Stimulated activated CD8-positive, alpha-beta memory T cell treated with anti-CD3 and anti-CD28 coated beads, Interleukin-15, amount 100 ng/mL, for 4 hours (primary cell): ENCODE results near the gene RNASEL.

ENCODE experiments used
- DNase-seq, 2 donors: peaks; one replicate each; pipeline ENCODE4 v3.0.0-alpha.2; 2020; ENCODE audit warnings: low read depth in 2 of 2

The RNASEL gene

DNA sequence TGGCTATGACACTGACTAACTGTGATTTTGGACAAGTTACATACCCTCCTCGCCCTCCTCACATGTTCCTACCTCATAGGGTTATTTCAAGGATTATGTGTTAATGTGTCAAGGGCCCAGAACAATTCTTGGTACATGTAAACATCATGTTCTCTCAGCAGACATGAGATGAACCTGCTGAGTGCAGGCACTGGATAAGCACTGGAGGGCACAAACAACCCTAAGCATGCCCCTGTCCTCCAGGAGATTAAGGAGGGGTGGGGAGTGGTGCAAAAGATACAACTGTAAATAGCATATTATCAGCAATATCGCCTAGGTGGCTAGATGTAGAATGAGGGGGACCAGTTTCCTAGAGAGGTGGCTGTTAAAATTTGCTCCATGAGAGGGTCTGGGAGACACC lies 32.9 kb upstream of the RNASEL start:
- DNase-seq = no peak

DNA sequence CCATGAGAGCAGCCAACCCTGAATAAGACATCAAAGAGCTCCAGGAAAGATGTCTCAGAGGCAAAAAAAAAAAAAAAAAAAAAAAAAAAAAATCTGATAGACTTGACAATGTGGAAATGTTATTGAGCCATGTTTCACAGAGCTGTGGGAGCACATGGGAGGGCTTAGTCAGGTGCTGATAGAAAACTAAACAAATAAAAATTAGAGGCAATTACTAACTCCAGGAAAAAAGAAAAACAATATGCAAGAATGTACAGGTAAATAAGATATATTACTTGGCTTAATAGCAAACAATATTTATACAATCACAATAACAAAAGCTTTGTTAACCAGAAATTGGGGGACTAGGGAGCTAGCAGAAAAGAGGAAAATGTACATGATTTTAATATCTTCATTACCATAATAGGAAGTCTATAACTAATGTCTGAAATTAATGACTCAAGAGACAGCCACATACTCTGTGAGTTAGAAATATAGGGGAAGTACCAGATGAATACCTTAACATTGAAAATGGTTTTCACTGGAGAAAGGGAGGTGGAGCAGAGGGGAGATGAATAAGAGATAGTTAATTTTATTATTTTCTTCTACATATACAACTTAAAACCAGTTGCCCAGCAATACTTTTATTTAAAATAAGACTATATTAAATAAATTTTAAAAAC lies 32.0 kb upstream of the RNASEL start:
- no peak for DNase-seq

DNA sequence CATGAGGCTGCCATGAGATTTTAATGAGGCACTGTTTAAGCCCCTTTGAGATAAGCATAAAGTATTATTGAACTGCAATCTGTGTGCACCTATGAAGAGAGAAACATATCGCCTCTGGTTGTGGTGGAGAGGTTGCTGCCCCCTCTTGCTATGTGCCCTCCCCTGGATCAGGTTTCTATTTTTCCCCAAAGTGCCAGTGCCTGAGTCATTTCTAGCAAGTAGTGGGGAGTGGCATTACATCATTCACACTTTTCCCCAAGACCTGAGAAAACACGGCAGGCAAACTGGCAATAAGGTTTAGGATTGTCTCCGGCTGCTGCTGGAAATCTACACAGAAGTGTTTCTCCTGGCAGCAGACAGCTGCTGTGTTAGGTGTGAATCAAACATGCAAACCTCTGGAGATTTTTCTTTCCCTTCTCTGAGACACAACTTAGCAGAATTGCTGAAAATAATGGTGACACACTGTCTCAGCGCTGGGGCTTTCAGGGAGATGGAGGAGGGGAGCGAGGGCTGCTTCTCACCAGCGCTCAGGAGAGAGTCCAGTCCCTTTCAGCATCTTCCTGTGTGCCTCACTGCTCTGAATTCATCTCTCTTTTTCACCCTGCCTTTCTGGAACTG lies 28.8 kb upstream of the RNASEL start:
- DNase-seq = no peak

DNA sequence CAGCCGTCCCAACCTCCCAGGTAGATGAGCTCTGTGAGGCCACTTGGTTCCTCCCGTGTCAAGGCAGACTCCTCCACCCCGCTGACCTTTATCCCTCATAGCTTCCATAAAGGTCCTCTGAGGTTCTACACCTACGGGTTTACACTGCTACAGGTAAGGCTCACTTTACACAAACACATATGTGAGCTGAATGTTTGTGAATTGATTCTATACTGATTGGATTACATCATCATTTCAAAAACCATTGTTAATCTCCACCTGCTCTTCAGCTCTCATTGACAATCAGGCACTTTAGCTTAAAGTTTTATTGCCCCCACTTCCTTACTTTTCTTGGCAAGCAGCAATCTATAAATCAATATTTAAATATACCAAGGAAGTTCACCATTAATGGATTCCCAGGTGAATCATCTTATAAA lies 28.0 kb upstream of the RNASEL start:
- no peak for DNase-seq

DNA sequence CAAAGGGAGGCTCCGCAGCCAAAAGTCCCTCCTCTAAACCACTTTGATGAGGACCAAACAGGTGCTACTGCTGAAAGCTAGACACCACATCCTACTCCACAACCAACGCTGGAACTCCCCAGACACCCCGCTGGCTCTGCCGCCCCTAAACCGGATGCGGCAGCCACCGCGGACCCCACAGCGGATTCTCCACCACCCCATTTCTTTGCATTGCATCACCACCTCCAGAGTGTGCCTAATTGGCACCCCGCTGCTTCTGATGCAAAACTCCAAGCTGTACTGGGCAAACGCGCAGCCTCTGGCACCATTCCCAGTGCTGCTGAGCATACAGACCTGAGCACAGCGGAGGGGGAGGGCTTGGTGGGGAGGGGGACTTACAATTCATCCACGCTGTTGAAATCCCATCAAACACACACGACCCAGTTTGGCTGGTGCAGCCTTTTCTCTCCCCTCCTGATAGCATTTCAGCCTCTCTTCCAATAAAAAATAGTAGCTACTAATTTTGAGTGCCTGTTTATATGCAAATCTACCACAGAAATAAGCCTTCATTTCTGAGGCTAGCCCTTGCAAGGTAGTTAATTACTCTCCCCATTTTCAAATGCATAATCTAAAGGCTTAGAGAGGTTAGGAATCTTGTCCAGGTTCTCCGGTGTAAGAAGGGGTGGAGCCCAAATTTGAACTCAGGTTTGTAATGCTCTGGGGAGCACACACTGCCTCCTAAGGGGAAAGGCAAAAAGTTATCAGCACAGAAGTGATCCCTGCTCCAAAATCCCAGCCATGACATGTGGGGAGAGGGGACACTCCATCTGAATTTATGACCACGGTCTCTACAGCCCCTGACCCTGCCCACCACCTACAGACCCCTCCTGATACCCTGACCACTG lies 27.3 kb upstream of the RNASEL start:
- peak; percentile 71 to 79 for DNase-seq

DNA sequence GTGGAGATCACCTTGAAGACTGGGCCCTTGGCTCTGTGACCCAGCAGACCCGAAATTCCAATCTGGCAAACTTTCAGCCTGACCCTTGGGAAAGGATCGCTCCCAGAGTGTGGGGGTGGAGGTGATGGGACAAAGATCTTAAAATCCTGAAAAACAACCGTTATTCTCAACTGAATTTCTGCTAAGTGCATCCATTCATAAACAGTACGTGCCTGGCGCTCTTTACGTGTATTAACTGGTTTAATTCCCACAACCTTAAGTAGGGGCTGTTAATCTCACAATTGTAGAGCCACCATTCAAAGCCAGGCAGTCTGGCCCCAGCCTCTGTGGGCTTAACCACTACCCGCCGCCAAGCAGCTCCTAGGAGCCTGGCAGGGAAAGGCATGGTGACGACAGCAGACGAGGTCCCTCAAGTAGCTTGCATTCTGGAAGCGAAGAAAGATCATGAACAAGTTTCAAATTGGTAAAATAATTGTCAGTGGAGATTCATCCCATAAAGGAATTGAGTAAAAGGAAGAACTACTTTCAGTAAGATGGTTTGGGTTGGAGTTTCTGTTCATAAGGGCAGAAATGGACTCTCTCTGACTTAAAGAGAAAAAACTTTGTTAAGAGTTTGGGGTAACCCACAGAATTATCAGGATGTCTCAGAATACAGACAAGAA lies 26.5 kb upstream of the RNASEL start:
- no peak for DNase-seq

DNA sequence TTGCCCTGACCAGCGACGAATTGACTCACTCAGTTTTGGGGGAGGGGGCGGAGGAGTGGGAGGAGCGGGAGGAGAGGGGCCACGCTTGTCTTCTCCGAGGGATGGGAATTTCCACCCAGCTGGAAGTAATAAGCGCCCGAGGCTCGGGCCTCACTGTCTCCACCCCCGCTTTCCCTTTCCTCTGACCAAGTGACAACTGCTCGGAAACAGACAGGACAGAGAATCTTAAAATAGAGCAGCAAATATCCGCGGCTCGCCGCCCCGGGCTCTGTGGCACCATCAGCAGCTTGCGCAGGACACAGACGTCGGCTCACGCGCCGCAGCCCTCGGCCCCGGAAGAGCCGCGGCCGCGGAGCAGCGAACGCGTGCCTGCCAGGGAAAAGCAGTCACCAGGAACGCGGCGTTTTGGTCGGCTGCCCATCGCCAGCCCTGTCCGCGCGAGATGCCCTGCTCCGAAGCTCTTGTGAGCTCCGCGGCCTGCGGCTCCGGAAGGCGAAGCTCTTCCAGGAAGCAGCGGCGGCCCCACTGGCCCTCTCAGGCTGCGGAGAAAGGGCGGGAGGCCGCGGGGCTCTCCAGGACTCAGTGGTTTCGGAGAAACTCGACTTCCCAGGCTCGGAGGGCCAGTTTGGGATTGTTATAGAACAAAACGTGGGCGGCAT lies 25.9 kb upstream of the RNASEL start:
- DNase-seq = peak in 1 of 2 donors; percentile 54

DNA sequence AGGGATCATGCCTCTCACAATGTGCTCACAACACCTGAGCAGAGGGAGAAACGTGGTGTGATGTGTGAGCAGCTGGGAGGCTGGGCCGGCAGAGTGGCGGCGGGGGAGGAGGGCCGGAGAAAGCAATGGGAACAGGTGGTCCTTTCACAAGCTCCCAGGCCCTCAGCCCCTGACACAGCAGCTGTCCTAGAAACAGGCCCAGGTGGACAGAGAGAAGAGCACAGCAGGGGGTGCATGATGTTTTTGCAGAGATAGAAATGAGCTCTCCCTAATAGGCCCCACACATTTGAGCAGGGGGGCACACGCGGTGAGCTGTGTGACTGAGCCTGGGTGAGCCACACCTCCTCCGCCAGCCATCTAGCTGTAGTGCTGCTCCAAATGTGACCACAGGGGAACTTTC lies 22.7 kb upstream of the RNASEL start:
- DNase-seq = no peak

DNA sequence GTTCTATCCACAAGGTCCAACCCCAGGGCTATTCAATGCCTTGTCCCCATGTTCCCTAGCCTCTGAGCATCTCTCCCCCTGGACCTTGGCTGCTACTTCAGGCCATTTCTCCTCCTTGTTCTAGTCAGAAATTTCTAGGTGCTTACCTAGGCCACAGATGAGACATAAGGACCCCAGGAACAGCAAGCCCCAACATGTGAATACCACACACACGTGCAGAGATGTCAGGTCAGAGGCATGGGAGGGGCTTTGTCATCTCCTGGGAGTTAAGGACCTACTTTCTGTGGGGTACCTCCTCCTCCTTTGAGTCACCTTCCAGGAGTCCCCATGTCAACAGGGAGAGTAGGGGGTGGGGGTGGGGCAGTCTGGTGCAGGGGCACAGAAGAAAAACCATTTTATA lies 22.3 kb upstream of the RNASEL start:
- no peak for DNase-seq

DNA sequence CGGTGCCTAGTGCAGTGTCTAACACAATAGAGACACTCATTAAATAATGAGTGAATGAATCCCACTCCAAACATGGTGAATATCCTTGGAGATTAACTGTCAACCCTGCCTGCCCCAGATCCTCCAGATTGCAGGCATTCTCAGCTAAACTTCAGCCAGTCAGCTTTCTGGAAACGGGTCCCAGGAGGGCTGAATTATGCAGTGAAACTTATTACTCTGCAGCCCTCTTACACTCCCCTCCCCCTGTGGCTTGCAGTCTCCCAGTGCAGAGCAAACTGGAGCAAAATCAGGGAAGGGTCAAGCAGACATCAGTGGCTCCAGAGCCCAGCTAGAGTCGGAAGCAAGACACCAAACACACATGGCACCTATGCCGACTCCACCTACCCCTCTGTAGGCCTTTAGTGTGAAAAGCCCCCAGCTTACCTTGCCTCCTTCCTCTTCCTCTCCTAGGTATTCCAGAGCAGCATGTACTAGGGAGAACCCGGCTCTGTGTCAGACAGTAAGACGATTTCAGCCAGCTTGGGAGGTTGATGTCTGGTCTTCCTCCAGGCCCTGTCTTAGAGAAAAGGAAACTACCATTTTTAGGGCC lies 21.6 kb upstream of the RNASEL start:
- no peak for DNase-seq

DNA sequence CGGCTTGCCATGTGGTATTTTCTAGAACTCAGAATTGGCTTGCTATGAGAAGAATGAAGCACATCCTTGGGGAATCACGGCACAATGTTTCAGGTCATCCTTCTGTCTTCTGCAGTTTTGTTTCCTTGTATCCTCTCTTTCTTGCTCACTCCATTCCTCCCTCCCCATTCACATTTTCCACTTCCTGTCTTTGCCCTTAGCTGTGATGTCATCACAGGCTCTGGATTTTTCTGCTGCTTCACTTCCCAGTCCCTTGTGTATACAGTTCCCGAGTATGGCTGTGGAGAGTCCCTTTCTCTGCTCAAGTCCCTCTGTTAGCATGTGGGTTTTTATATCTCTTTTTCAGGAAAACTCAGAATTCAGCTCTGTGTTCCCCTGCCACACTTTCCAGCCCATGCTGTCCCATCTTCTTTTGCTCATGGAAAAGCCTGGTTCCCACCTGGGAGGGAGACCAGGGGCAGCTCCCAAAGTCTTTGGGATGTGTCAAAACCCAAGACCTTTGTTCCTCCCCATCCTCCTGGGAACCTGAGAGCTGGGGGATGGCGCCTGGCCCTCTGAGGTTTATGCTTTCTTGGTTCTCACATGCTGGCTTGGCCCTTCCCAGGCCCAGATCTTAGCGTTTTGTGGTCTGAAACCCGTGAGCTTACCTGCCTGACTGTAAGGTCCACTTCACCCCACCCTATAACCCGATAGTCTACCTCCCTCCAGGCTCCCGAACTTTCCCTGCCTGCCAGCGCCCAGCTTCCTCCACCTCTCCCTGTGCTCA lies 20.0 kb upstream of the RNASEL start:
- no peak for DNase-seq

DNA sequence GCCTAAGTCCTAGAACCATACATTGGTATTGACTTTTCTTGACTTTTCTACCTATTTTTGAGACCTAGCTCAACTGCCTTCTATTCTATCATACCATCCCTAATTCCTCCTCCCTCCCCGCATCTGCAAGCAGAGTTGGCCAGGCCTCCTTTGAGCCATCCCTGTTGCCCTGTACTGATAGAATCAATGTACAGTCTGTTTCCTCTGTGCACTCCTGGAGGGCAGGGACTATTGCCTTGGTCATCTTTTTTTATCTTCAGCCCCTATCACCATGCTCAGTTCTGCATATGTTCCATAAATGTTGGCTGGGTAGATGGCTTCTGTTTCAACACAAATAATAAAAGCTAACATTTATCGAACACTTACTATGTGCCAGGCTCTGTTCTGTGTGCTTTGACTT lies 19.2 kb upstream of the RNASEL start:
- no peak for DNase-seq

DNA sequence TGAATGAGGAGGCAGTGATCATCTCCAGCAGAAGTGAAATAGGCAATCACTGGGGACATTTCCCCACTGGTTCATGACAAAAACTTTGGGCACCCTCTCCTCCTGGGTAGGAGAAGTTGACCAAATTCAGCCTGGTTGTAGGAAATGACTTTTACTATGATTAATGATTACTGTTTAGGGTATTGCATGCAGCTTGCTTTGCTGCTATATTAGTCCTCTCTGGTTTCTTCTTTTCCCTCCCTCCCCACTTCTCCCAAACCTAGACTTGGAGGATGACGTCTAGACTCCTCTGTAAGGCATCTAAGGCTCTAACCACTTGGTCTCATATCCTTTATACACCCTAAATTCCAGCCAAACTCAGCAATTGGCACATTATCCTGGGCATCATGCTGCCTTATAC lies 18.5 kb upstream of the RNASEL start:
- DNase-seq = no peak

DNA sequence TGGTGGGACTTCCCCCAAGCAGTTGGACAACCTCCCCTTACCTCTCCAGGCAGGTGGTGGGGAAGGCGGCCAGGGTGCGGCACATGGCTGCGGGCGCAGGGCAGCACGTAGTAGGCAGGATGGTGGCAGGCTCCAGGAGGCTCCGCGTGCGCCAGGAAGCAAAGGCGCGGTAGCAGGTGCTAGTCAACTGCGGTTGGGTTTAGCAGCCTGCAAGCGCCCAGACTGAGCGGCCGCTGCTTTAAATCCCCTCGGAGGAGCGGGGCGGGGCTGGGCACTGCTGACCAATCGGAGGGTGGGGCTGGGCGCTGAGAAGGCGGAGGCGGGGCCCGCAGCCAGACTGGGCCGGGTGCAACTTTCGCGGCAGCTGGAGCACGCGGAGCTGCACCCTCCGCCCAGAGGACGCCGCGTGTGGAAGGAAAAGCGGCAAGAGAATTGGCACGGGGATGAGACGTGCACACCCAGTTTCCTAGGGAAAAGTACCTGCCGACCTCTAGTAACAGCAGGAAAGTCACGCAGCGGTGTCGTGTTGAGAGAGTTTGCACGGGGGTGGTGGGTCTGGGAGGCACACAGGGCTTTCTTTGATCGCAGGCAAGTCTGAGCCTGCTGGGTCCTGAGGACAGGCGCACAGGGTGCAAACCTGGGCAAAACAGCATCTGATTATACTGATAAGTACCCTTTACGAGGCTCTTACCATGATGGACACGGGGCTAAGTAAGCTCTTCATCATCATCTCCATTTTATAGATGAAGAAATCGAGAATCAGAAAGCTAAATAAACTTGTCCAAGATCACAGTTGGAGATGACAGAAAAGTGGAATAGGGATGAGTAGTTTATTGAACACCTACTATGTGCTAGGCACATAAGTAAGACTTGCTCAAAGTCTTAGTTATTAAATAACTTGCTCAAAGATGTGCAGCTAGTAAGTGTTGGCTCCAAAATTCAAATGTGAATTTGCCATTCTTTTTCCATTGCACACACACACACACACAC lies 15.4 kb upstream of the RNASEL start, which contains the start of gene RGS16:
Gene RGS16, minus strand, starts transcription at position 215 of the 990 bp plus-strand sequence. Its CDS starts 130 bp downstream, at position 85.
- DNase-seq = peak; percentile 79 to 87

DNA sequence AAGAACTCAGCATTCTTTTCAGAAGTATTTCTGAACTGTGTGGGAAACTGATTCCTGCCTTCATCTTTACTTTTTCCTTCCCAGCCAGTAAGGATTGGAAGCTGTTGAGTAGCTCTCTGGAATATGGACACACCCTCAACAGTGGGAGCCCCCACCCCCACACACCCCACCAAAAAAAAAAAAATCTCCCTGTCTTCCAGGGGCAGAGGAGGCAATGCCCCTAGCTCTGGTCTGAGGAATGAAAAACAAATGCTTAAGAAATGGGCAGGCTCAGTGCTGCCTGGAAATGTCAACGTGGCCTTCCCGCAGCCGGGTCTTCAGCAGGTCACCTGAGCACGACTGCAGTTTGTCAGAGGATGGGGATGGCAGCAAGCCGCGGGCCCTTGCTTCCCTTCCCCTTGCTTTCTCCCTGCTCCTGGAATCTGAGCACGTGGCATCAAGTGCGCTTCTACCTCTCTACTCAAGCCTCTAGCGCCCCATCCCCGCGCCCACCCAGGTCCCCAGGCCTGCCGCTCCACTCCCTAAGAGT lies 14.7 kb upstream of the RNASEL start:
- no peak for DNase-seq

DNA sequence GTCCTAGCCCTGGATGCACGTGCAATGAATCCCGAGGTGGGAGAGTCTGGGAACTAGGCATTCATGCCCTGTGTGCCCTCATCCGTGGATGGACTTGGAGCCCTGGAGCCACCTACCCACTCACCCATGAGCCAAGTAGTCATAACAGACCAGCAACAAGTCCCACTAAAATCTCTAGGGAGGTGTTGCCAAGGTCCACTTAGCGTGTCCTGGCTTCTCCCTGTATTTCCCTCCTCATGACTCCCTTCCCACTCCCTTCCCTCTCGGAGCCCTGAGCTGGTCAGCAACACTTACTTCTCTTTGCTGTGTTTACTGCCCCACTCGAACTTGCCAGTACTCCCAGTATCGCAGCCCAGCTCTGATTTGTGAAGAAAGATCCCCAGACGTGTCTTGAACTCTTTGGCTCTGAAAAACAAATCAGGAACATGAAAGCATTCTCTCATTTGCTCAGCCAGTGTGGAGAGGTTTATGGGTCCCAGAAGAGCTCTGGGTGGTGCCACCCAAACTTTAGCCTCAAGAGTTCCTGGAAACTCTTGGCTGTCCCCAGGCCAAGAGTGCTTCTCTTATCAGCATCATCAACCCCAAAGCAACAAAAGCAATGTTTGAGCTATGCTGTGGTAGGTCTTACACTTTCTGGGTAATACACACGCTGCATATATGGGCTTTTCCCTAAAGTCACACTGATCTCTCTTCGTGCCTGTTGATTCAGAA lies 14.0 kb upstream of the RNASEL start:
- no peak for DNase-seq

DNA sequence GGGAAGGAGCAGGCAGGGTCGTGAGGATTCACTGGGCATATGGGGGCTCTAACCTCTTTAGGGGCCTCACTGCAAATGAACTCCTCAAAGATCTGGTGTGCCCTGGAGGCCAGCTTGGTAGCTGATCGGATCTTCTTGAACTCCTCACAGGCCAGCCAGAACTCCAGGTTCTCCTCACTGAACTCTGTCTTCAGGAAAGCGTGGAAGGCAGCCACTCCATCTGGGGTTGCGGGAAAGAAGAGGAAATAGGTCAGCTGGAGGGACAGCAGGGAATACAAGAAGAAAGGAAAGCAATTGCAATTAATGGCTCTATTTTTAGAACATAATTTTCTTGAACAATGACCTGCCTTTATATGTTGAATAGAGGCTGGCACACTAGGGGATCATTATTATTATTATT lies 12.9 kb upstream of the RNASEL start:
- DNase-seq = no peak

DNA sequence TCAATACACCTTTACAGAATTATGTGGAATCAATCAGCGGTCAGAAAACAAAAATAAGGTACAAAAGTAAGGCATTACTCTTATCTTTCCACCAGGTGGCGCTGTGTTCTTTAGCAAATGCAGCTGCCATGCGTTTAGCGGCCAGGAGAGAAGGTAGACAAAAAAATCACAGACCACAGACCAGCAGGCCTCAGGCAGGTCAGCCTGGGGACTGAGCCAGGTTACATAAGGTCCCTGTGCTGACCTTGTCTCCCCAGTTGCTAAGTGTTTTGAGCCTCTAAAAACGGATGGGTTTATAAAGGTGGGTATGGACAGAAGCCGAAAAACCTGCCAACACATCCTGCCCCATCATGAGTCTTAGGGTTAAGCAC lies 12.3 kb upstream of the RNASEL start:
- DNase-seq = peak in 1 of 2 donors; percentile 50
